CD1c-positive myeloid dendritic cell (primary cell): ENCODE measurements around the gene ALG12.

Experiments used
- DNase-seq: peaks from one replicate; pipeline ENCODE4 v3.0.0-alpha.2; 2016; ENCODE audit errors: extremely low spot score

ALG12 gene

DNA sequence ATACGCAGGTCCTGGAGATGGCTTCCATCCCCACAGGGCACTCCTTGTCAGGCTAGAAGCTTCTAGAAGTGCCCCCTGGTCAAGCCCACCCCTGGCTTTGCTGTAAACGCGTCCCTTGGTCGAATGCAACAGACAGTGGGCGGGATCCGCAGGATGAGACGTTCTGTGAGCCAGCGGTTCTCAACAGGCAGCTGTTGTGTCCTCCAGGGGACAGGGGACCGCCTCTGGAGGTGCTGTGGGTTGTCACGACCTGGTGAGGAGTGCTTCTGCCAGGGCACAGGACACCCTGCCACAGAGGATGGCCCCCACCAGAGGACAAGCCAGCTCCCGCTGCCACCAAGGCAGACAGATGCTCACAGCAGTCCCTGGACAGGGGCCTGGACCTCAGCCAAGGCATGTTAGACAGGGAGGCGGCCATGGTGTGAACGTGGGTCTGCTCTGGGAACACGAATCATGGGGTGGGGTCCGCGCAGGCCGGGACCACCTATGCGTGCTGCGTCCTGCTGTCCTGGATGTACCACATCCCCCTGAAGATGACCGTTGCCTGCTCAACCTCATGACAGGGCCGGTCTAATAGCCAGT, 11.8 kb upstream of the ALG12 start:
- no peak for DNase-seq

DNA sequence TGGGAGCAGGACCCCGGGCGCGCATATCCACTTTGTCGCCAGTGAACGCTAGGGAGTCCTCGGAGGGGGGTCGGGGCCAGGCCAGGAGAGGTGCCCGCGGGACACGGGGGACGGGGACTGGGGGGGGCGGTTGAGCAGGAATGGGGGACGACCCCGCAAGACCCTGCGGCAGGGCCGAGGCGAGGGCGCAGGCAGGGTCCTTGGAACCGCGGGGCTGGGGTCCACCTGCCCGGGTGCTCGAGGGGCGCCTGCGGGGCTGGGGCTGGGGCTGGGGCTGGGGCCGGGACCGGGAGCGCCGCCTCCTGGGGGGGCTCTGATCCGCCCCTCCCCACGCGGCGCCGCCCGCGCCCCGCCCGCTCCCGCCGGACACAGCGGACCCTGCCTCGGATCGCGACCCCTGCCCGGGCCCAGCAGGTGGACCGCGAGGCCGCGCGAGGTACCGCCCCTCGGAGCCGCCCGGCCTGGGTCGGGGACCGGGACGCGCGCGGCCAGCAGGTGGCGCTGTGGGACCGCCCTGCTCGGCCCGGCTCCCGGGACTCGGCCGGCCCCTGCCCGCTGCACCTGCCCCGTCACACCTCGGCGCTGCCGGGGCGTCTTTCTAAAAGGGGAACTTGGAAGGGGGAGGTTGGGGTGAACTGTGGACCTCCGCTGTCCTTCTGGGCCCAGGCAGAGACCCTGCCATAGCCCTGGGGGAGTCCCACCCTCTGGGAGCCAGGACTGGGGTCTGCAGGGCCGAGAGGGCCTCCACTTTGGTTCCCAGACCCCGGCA, 11.2 kb upstream of the ALG12 start:
- DNase-seq = peak; percentile 75

DNA sequence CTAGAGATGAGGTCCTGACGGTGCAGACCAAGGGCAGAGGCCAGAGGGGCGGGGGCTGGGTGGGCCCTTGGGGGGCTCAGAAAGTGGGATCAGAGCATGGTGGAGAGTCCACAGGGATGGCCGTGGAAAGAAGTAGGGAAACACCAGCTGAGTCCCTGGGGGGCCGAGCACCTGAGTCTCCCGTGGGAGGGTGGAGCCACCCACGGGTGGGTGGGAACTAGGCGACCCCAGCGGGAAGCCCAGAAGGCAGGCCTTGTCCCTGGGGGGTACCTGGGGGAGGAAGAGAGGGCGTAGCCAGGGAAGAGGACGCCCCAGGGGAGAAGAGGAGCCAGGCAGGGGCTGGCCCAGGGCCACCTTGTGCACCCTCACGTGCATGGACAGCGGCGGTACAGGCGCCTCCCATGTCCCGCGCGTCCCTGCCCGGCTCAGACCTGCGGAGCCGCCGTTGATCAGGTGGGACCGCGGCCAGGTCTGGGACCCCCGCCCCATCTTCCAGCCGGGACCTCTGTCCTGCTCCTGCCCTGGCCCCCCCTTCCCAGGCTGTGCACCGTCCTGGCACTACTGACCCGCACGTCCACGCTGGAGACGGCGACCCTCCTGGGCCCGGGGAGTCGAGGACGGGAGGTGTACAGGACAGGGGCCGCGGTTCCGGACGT, 10.4 kb upstream of the ALG12 start:
- DNase-seq = no peak

DNA sequence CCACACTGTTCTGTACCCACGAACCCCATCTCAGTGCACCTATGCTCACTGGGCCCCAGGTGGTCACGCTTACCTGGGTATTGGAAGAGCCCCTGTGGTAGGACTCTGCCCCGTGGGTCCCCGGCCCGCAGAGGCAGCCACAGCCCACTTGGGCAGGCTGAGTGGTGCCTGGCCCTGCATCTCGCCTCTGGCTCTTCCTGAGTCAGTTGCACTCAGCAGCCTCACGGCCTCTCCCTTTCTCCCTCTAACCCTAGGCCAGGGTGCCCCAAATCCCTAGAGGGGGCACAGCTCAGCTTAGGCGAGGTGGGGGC, 9.9 kb upstream of the ALG12 start:
- no peak for DNase-seq

DNA sequence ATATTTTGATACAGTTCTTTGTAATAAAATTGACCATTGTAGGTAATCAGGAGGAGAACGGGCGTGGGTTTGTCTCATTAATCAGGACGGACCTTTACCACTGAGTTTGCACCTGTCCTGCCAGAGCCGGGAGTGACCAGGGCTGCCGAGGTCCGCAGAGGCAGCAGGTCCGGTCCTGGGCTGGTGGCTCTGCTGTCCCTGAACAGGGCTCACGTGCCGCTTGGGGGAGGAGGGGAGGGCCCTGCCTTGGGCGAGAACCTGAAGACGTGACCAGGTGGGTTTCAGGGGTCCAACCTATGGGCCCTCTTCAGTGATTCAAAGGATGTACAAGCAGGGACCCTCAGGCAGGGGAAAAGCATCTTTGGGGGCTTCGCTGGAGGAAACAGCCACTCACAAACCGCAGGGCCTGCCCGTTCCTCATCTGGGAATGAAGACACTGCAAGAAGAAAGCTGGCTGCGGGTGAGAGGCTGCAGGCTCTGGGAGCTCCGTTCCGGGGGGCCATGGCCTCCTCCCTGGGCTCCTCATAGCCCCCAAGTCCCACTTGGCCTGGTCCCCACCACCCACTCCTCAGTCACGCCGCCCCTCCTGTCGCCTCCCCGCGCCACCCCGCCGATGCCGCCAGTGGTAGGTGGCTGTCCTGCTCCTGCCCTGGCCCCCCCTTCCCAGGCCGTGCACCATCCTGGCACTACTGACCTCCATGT, 9.4 kb upstream of the ALG12 start:
- no peak for DNase-seq

DNA sequence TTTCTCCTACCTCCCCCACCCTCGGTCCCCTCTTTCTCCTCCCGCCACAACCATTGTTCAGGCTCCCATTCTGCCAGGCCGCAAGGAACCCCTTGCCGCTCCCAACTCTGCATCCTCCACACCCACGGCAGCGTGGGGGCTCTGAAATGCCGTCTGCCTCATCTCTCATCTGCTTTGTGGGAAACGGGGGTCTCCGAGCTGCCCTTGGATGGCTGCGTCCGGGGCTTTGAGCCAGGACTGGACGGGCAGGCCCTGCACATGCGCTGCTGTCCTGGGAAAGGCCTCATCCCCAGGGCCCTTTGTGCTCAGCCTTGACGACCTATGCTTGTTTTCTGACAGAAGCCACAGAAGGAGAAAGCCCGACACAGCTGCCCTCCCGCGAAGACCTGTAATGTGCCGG, 8.7 kb upstream of the ALG12 start:
- DNase-seq = no peak

DNA sequence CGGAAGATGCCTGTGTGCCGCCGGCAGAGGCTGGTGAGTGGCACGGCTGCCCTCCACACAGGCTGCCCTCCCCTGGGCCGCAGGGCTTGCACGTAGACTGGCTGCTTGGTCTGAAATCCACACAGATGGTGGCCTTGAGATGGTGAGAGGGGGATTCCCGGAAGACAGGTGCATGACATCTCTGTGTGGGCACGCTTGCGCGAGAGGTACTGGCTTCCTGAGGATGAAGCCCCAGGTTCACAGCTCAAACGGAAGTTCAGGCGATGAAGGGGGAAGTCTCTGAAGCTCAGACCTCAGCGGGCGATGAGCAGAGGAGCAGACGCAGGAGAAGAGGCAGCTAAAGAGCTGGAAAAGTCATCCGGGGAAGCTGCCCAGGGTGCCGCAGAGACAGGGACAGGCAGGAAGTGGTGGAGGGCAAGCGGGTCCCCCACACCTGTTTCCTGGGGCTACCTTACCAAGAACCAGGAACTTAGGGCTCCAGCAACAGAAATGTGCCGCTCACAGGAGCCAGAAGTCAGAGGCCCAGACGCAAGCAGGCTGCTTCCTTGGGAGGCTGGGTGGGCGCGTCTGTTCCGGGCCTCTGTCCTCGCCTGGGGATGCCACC, 7.4 kb upstream of the ALG12 start:
- DNase-seq = peak; percentile 51

DNA sequence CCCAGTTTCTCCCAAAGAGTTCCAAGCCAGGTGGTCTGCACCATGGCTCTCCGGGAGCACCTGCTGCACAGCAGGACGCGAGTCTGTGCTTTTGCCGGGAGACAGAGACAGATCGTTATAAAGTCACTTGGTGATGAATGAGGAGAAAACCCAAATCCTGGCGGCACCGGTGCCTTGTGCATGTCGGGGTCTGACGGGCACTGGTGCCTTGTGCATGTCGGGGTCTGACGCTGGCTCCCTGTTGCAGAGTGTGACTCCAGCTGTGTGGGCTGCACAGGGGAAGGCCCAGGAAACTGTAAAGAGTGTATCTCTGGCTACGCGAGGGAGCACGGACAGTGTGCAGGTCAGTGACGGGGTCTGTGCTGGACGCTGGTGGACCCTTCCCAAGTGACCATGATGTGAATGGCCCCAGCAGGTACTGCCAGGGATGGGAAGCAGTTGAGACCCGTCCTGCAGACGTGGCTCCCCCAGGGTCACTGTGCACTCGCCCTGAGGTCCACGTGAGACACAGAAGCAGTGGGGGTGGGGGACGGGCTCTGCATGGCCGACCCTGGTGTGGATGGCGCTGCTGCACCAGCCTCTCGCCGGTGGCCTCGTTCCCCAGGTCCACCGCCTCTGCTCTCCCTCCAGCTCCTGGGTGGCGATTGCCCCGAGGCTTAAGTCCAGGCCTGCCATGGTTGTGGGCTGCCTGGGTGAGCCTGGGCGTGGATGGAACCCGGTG, 6.0 kb upstream of the ALG12 start:
- no peak for DNase-seq

DNA sequence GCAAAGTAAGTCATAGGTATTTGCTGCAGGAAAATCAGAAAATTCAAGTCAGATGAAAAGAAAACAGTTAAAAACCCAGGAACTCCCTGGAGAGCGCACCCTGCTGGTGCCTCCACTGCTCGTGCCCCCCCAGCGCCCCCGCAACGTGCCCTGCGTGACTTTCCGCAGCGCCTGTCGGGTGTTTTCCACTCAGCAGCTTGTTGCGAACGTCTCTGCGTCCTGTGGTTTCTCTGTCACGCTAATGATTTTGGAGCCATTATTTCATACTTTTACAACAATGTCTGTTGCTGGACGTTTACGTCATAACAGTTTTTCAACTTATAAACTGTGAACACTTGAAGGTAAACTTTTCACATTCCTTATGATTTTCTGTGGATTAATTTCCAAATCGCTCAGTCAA, 5.2 kb upstream of the ALG12 start:
- no peak for DNase-seq

DNA sequence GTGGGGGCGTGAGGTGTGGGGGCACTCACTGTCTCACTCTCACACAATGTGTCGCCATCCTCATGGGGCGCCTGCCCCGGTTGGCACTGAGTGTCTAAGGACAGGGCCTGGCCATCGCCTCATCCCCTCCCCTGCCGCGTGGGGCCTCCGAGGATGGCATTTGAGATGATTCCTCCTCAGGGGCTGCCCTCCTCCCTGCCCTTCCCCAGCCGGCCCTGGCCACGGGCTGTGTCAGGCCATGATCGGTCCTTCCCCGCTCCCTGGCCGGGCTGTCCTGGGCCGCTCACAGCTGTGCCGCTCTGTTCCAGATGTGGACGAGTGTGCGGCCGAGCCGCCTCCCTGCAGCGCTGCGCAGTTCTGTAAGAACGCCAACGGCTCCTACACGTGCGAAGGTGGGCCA, 4.7 kb upstream of the ALG12 start:
- no peak for DNase-seq

DNA sequence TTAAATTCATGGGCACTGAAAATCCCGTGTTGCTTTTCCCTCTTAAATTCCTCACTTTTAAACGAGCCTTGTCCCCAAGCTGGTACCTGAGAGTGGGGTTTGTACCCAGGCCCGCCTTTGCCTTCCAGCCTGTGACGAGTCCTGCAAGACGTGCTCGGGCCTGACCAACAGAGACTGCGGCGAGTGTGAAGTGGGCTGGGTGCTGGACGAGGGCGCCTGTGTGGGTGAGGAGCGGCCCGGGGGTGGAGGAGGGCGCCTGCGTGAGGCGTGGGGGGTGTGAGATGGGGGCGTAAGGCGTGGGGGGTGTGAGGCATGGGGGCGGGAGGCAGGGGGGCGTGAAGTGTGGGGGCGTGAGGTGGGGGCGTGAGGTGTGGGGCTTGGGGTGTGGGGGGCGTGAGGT, 4.2 kb upstream of the ALG12 start:
- no peak for DNase-seq

DNA sequence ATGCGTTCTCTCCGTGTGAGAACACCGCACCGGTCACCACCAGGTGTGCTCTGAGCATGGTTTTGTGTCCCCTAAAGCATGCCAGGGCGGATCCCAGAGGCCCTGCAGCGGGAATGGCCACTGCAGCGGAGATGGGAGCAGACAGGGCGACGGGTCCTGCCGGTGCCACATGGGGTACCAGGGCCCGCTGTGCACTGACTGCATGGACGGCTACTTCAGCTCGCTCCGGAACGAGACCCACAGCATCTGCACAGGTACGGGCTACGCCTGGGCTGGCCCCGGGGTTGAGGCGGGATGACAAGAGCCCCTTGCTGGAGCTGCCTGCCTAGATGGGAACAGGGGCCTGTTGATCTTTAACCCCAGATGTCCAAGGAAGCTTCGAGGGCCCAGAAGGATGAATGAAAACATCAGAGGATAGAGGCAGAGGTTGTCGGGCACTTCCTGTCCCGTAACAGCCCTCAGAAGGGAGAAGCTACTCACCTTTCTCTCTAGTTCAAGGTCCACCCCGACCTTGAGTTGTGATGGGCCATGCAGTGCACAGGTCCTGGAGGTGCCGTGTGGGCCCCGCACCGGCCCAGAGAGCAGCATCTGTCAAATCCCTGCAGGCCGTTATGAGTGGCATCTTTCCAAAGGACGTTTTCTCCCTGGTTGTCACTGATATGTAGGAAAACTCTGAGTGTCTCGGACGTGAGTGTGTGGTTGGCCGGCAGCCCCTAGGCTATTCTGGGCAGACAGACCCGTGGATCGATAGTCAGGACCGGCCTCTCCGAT, 3.5 kb upstream of the ALG12 start:
- DNase-seq = no peak

DNA sequence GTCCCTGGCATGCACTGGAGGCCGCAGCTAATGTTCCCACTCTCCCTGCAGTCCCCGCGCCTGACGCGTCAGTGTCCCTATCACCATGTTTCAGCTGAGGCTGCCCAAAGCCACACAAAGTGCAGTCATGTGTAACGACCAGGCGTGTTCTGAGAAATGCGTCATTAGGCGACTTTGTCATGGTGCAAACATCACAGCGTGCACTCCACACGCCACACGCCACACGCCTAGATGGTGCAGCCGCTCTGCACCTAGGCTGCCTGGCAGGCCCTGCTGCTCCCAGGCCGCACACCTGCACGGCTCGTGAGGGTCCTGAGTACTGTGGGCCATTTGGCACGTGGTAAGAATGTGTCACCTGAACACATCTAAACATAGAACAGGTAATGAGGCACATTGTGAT, 2.6 kb upstream of the ALG12 start:
- DNase-seq = no peak

DNA sequence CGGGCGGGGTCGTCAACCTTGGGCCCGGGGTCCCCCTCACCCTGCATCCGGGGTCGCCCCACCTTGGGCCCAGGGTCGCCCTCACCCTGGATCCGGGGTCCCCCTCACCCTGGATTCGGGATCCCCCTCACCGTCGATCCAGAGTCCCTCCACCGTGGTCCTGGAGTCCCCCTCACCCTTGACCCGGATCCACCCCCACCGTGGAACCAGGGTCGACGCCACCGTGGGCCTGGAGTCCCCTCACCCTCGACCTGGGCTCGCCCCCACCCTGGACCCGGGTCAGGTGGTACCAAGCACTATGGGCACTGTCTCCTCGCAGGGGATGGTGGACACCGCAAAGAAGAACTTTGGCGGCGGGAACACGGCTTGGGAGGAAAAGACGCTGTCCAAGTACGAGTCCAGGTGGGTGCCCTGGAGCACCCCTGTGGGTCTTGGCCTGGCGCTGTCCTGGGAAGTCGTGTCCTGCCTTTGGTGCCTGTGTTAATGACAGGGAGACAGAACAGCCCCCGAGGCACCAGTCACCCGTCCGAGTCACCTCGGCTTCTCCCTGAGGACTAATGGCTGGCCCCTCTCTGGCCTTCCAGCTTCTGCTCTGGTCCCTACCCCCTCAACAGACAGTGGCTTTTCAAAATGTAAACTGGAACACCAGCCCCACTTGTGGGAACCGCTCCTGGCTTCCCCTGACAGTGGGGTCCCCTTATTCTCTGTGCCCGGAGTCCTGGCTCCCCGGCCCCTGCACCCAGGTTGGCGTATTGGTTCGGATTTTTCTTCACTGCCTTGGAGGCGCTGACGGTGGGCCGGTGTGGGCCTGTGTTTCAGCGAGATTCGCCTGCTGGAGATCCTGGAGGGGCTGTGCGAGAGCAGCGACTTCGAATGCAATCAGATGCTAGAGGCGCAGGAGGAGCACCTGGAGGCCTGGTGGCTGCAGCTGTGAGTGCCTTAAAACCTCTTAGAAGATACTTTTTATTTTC, 958 bp upstream of the ALG12 start:
- DNase-seq = no peak

DNA sequence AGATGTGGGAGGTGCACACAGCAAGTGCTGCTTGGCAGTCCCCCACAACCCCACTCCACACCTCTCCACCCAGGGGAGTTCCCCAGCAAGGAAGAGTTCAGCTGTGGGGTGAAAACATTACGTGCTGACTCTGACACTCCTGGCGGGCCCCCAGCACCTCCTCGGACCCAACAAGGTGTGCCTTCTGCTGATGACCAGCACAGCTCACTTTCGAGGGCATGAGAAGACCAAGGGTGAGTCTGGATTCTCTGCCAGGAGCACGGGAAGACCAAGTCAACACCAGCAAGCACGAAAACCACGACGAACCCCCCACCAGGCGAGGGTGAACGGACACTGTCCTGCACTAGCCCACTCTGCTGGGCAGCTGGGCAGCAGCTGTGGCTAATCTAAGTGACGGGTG, 1.4 kb downstream of the ALG12 start:
- no peak for DNase-seq

DNA sequence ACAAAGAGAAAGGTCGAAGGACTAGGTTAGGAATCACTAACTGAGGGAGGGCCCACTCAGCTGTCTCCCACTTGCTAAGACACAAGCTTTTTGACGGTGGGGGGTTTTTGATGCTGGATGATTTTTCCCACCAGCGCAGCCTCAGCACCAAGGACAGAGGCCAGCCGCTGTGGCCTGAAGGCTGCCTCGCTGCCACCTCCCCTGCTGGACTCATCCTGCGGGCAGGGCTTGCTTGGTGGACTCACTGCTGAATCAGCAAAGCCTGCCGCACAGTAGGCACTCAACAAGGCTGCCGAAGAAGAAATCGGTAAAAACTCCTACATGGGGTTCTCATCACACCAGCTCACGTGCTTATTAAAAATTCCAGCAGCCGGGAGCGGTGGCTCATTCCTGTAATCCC, 2.6 kb downstream of the ALG12 start:
- DNase-seq = no peak

DNA sequence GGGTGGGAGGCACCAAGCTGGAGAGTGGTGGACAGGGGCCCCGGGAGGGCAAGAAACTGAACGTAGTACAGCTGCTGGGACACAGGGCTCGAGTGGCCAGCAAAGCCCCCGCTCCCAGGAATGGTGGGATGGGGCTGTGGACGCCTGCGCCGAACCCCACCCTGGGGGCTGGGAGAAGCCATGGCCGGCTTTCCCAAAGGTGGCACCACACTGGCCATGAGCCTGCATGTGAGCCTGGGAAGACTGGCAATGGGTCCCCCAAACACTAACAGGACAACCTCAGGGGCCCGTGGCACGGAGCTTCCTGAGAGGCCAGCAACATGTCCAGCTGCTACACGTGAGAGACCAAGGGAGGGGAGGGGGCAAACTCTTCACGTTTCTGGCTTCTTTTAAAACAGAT, 4.0 kb downstream of the ALG12 start:
- DNase-seq = no peak

DNA sequence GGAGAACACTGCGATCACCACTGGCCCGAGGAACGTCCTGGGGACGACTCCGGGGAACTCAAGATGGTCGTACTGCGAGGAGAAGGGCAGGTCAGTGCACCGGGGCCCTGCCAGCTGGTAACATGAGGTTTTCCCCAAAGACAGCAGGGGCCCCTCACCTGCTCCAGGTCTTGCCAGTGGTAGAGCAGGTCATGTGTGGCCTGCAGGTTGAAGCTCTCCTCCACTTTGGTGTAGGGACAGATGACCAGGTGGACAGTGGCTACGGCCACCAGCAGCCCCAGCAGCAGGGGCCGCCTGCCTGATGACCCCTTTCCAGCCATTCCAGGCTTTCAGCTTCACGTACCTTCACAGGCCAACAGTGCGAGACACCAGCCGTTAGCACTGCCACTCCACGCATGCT, 4.8 kb downstream of the ALG12 start:
- no peak for DNase-seq

DNA sequence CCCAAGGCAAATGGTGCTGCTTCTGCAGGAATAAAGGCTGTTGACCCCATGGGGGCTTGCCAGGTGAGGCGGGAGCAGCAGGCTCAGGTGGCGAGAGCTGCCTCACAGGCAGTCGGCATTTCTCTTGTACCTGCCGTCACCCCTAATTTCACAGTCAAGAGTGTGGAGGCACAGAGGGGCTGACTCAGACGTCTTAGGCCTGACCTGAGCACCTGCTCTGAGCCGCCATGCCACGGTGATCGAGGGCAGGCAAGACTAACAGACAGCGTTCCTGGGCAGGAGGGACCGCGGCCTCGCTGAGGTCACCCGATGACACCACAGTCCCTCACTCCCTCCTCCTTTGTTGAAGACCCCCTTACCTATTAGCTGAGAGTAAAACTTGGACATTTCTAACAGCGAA, 5.2 kb downstream of the ALG12 start:
- no peak for DNase-seq
